NCI-H2081 (cell line): ENCODE results near the gene DGKA.

Experiments used
- DNase-seq, 2 experiments: peaks; one replicate each; lab custom pipeline; 2025; lab: John Stamatoyannopoulos, UW

Gene DGKA

GRCh38 chr12:55931780-55932550 is 1.0 kb downstream of the DGKA start:
- peak; percentile 26 to 40 for DNase-seq

DNA sequence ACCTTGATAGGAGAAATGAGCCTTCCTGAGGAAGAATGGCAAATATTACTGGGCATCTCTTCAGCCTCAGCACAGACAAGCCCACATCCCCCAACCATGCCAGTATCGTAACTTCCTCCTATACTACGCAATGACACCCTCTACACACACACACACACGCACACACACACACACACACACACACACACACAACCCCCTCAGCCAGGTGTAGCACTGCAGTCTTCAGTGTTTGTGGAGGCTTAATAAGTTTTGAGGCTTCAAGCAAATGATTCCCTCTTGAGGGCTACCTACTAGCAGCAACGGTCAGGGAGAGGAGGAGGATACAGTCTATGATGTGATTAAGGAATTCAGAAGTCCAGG is 1.6 kb downstream of the DGKA start:
- no peak for DNase-seq

GRCh38 chr12:55933169-55933798 is 2.3 kb downstream of the DGKA start:
- no peak for DNase-seq

- no peak for DNase-seq
Observed at GRCh38 chr12:55933799-55934742, 3.1 kb downstream of the DGKA start.

DNA sequence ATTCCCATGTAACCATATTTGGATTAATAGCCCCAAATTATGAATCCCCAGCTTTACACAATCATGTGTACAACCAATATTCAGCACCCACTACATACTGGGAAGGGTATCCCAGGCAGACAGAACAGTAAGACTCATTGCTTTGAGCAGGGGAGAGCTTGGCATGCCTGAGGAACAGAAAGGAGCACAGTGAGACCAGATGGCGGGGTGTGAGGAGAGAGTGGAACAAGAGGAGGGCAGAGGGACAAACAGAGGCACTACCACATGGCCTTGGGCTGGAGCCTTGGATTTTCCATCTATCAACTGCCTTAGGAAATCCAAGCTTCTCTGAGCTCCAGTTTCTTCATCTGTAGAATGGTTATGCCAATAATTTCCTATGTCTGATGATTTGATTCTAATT is 3.8 kb downstream of the DGKA start:
- DNase-seq: no peak

DNA sequence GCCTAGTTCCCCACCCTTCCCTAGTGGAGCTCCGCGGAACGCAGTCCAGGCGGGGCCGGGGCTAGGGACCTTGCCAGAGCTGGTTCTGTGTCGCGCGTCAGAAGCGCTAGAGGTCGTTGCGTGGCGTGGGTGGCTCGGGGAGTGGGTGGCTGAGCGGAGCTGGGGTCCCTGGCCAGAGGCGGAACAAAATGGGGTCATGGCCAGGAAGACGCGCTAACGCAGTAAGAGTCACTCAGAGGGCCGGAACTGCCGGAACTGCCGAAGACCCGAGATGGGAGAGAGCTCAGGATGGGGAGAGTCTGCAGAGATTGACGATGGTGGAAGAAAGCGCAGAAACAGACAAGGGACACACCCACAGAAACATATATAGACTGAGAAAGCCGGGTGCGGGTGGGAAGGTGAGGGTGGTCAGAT is 4.8 kb downstream of the DGKA start:
- no peak for DNase-seq

DNA sequence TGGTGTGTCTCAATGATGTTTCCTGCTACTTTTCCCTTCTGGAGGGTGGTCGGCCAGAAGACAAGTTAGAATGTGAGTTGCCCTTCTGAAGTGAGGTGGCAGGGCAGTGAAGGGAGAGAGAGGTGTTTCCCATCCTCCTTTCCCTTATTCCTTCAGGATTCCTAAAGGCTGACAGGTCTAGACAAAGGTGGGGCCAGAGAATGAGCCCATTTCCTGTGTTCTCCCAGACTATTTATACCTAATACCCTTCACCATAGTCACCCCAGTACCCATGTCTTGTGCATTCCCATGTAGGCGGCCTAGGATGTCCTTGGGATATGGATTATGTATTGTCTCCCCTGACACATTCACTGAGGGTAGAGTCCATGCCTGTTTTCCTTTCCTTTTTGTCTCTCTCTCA is 7.0 kb downstream of the DGKA start:
- DNase-seq: no peak

DNA sequence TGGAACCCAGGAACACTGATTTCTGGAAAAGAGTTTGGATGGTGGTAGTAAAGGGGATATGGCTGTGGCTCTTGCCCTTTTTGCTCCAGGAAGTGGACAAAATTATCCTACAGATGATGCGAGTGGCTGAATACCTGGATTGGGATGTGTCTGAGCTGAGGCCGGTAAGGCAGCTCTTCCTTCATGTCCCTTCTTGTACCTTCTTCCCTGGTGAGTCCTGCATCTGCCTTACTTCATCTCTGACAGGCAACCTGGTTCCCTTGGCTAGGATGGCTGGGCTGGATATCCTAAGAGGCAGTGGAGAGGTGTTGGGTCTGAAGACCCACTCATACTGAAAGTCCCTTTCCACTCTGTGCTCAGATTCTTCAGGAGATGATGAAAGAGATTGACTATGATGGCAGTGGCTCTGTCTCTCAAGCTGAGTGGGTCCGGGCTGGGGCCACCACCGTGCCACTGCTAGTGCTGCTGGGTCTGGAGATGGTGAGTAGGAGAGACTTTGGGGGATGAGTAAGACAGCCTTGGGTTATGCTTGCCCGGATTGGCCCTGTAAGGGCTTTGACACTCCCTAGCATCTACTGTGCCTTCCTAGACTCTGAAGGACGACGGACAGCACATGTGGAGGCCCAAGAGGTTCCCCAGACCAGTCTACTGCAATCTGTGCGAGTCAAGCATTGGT is 8.0 kb downstream of the DGKA start:
- DNase-seq: no peak

DNA sequence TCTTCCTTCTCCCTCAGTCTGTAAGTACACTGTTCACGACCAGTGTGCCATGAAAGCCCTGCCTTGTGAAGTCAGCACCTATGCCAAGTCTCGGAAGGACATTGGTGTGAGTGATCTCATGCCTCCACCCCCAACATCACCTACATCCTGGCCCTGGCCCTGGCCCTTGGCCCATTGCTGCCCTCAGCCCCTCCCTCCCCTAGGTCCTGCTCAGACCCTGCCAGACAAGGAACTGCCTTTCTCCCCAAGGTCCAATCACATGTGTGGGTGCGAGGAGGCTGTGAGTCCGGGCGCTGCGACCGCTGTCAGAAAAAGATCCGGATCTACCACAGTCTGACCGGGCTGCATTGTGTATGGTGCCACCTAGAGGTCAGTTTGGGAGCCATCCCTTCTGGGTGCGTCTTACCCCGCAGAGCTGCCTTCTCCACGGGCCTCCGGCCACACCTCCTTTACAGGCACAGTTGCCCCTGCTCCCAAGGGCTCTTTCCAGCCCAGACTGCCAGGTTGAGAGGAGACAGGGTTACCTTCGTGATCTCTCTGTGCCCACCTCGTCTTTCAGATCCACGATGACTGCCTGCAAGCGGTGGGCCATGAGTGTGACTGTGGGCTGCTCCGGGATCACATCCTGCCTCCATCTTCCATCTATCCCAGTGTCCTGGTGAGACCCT is 9.2 kb downstream of the DGKA start:
- DNase-seq: peak; percentile 83 to 85

- DNase-seq: no peak
Observed at GRCh38 chr12:55942055-55942454, 11.1 kb downstream of the DGKA start.

- no peak for DNase-seq
Observed at GRCh38 chr12:55942577-55943136, 11.7 kb downstream of the DGKA start.

GRCh38 chr12:55946553-55946952 is 15.6 kb downstream of the DGKA start:
- DNase-seq: no peak

DNA sequence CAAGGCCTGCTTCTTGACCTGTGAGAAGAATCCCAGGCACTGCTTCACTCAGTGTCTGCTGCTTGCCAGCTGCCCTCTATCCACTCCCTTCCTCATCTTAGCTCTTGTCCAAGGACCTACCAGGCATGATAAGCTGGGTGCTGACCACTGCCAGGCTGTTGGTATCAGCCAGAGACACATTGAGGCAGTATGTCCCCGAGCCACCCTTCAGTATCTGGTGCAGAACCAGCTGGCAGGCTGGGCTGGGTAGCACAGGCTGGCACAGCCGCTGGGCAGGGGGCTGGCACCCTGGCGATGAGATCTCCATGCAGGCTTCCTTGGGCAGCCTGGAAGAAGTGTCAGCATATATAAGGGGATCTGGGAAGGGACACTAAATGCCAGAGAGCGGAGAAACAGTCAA is 24.4 kb downstream of the DGKA start:
- DNase-seq: no peak

DNA sequence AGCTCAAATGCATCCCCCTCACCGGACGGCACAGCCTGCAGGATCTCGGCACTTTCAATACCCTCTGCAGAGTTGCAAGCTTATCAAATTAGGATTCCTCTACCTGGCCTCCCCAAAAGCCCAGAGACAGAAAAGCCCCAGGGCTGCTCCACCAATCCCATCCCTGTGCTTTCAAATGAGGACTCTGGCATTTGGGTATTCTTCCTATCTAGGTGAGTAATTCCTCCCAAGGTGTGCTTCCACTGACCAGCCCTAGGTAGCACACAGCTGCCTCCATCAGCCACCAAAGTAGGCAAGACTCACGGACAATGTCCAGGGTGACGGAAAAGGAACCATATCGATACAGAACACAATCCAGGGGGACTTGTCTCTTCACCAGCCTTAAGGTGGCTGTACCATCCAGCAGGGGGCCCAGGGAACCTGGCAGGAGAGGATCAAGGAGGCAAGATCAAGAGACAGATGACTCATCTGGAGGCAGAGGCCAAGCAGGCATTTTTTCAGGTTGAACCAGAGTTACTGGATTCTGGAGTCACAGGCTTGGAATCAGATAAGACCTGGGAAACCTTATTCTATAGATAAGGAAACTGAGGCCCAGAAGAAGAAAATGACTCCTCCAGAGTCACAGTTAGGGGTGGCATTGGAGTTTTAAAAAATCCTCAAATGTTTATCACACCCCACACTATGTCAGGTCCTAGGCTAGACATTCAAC is 25.0 kb downstream of the DGKA start:
- DNase-seq: no peak

DNA sequence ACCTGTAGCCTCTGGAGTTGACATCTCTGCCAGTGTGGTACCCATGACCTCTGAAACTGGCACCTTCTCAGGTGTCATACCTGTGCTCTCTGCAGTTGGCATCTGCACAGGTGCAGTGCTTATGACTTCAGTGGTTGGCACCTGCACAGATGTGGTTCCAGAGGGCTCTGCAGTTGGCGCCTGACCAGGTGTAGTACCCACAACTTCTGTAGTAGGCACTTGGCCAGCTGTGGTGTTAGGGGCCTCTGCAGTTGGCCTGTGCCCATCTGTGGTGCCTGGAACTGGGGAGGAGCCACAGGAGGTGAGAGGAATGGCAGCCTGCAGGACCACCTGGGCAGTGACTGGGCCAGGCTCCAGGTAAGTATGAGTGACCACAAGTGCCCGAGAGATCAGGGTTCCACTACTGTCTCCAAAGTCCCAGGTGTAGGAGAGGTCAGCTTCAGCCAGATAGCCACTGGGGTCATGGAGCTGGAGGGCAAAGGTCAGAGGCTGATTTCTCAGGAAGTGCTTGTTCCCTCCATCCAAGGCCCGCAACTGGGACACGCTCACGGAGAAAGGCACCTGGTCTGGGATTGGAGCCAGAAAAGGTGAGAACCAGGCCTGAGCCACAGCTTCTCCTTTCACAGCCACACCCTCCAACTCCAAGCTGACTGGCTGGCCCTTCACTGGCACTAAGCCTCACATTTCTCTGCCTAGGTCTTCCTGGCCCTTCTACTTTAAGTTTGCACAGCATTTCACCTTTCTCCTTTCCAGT is 26.3 kb downstream of the DGKA start:
- DNase-seq: no peak

DNA sequence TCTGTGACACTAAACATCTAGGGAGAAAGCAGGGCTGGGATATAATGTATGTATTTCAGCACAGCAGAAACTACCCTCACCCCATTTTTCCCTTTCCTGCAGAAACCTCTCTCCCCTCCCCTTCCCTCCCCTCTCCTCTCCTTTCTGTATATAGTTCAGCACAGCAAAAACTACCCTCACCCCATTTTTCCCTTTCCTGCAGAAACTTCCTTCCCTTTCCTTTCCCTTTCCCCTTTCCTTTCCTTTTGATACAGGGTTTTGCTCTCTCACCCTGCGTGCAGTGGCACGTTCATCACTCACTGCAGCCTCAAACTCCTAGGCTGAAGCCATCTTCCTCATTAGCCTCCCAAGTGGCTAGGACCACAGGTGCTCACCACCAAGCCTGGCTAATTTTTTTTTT is 32.8 kb downstream of the DGKA start:
- no peak for DNase-seq

DNA sequence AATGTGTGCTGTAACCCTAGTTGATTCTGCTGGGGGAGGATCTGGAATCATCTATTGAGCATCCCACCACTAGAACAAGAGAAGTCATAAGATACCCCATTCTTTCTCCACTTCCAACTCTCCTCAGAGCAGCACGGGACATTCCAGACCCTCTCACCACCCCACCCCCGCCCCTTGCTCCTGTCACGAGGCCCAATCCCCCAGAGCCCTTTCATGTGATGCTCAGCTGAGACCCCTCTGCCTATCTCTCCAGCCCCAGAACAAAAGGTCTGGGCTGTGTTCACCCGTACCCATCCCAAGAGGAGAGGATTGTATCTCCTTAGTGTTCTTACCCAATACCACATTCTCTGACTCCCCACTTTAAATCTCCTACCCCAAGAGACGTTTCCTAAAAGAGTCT is 34.3 kb downstream of the DGKA start:
- no peak for DNase-seq

- no peak for DNase-seq
Observed at GRCh38 chr12:55965941-55966407, 35.0 kb downstream of the DGKA start, which contains the start of gene PMEL. TSS of gene PMEL (minus strand) at chr12:55966042. CDS start at chr12:55966011, 31 bp downstream.

GRCh38 chr12:55966408-55967281 is 35.7 kb downstream of the DGKA start, which contains the start of gene CDK2:
TSS of gene CDK2 (plus strand) at chr12:55966830. CDS start at chr12:55967009, 179 bp downstream.
- DNase-seq: peak; percentile 82 to 86
